T-helper 2 cell (primary cell): ENCODE measurements around the gene DCHS1.

Experiments used
- DNase-seq, 5 experiments: peaks; one replicate each; pipeline versions ENCODE4 v3.0.0 to v3.0.0-alpha.2; 2012 to 2022

Gene DCHS1

DNA sequence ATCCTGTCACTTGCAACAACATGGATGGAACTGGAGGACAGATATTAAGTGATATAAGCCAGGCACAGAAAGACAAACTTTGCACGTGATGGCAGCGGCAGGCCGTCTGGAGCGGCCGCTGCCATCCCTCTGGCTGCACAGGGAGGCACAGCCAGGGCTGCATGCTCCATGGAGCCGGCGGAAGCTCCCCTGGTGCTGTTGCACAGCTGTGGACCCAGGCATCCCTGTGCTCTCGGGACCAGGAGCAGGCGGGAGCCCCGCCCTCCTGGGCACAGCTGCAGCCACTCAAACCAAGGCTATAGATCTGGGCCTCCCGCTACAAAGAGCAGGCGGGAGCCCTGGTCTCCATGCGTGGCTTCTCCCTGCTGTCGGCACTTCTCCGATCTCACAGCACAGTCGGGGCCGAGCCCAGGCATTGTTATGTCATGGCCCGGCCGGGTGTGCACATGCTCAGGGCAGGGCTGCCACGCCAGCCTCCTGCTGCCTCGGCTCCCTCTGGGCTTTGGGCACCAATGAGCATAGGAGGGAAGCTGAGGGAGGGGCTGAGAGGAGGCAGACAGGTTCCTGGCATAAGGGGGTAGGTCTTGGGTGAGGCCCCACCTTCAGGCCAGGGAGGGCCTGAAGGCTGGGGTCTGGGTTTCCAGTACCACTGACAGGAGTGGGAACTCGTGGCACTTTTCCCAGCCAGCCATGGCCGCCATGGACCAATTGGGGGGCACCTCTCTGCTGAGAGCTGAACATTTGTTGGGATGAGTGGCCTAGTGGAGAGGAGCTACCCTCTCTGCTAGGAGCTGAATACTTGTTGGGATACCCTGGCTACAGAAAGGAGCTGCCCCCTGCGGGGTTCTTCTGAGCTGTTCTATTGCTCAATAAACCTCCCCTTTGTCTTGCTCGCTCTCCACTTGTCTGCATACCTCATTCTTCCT lies 68.9 kb downstream of the DCHS1 start:
- no peak for DNase-seq

DNA sequence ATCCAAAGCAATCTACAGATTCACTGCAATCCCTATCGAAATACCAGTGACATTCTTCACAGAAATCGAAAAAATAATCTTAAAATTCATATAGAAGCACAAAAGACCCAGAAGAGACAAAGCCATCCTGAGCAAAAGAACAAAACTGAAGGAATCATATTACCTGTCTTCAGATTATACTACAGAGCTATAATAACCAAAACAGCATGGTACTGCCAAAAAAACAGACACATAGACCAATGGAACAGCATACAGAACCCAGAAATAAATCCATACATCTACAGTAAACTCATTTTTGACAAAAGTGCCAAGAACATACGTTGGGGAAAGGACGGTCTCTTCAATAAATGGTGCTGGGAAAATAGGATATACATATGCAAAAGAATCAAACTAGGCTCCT lies 71.1 kb downstream of the DCHS1 start:
- no peak for DNase-seq

DNA sequence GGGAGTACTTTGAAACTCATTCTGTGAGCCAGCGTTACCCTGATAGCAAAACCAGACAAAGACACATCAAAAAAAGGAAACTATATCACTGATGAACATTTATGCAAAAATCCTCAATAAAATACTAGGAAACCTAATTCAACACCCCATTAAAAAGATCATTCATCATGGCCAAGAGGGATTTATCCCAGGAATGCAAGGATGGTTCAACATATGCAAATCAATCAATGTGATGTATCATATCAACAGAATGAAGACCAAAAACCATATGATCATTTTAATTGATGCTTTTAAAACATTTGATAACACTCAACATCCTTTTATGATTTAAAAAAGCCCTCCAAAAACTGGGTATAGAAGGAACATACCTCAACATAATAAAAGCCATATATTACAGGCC lies 72.0 kb downstream of the DCHS1 start:
- DNase-seq = no peak

DNA sequence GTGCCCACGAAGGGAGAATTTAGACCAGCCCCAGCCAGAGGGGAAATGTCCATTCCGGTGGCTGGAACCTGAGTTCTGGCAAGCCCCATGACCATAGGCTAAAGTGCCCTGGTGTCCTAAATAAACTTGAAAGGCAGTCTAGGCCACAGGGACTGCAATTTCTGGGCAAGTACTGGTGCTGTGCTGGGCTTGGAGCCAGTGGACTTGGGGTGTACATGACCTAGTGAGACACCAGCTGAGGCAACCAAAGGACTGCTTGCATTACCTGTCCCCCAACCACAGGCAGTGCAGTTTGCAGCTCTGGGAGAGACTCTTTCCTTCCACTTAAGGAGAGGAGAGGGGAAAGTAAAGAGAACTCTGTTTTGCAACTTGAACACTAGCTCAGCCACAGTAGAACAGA lies 75.9 kb downstream of the DCHS1 start:
- DNase-seq = no peak

DNA sequence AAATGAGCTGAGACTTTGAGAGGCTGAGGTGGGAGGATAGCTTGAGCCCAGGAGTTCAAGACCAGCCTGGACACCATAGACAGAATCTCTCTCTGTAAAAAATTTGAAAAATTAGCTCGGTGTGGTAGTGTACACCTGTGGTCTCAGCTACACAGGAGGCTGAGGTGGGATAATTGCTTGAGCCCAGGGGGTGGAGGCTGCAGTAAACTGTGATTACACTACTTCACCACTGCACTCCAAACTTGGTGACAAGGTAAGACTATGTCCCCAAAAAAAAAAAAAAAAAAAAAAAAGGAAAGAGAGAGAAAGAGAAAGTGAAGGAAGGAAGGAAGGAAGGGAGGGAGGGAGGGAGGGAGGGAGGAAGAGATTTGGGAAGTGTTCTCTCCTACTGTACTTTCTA lies 77.5 kb downstream of the DCHS1 start:
- no peak for DNase-seq

DNA sequence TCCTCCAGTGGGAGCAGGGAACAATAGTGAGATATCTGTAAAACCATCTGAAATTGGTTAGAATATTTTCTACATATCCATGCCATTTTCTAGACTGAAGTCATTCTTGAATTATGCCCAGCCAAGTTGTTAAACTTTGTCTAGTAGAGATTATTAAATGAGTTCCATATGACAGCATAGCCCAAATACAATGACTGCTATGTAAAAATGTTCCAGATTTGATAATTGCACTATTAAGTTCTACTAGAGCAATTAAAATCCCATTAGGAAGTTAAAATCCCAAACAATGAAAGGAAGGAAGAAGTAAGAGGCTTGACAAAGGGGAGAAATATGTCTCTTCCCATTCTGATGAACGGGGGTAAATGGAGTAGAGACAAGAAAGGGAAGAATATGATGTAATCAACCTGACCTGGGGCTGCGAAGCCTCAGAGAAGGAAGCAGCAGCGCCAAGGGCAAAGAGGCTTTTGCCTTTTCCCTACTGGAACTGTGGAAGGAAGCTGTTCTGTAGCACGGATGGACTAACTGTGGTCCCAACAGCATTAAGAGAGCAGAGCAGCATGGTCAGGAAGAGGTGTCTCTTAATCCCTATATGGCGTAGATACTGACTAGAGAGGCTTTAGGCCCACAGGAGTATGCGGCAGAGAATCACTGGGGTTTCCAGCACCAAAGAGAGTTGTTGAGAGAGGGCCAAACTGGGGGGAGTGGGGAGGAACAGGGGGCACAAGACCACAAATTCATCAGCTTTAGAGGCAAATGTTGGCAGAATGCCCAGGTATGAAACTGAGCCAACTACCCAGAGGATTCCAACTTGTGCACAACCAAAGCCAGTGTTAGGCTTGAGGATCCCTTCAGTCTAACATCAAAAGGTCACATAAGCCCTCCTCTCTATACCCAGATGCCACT lies 78.9 kb downstream of the DCHS1 start:
- no peak for DNase-seq

DNA sequence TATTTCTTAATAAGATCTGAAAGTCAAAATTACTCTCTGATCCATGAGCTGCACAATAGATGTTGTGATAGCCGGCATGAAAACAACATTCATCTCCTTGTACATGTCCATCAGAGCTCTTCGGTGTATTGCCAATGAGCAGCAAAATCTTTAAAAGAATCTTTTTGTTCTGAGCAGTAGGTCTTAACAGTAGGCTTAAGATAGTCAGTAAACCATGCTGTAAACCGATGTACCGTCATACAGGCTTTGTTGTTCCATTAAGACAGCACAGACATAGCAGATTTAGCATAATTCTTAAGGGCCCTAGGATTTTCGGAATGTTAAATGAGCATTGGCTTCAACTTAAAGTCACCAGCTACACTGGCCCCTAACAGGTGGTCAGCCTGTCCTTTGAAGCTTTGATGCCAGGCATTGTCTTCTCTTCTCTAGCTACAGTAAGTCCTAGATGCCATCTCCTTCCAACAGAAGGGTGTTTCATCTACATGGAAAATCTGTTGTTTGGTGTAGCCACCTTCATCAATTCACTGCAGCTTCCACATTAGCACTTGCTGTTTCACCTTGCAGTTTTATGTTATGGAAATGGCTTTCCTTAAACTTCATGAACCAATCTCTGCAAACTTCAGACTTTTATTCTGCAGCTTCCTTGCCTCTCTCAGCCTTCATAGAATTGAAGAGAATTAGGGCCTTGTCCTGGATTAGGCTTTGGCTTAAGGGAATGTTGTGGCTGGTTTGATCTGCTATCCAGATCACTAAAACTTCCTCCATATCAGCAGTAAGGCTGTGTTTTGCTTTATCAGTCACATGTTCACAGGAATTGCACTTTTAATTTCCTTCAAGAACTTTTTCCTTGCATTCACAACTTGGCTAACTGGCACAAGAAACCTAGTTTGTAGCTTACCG lies 80.5 kb downstream of the DCHS1 start:
- DNase-seq = no peak

DNA sequence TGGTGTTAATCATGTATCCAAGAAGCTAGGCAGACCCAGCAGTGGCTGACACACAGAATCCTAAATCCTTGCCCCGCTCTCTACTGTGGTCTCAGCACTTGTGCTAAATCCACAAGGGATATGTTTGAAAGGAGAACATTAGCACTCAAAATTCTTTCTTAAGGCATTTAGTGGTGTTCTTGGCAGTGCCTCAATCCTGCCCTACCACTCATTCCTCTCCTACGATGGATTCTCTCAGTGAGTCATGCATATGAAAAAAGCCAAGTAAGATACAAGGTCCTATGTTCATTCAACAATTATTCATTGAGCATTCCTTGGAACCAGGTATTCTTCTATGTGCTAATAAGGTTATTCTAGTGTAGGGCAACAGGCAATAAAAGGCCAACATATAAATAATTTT lies 83.4 kb downstream of the DCHS1 start:
- DNase-seq = no peak

DNA sequence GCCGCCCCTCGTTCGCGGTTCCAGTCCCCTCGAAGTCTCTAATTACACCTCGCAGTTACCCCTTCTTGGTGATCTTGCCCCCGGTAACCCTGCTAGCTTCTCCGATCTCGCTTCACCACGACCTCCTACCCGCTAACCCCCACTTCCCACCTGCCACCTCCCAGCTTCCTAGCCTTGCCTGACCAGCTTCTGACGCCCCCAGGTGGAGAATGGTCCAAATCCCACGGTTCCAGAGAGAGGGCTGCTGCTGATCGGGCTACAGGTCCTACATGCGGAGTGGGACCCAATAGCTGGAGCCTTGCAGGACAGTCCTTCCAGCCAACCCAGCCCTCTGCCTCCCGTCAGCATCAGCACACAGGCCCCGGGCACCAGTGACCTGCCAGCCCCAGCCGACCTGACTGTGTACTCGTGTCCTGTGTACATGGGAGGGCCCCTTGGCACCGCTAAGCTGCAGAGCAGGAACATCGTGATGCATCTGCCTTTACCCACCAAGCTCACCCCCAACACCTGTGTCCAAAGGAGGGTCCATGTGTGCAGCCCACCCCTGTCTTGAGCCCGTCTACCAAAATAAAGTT lies 84.1 kb downstream of the DCHS1 start:
- DNase-seq = no peak
